Smooth muscle cell (in vitro differentiated cells): ENCODE measurements around the gene PLCH1. TPM values are rescaled to one million over a fixed set of nuclear protein-coding genes. Genes with fewer than 3 reads are reported as not detected.
"Not testable (repeated sequence)": the region's sequence is repeated elsewhere in the genome, so short reads cannot be mapped to it uniquely, and the experiment has no call there.

Experiments
- DNase-seq: peaks from one replicate; lab custom pipeline; 2025; ENCODE audit not compliant: unreplicated experiment; lab: John Stamatoyannopoulos, UW
- H2AFZ ChIP-seq: fragments of 200-600 bp; sonication (generic); 2 replicates; pipeline ENCODE4 v1.6.0; 2016; ENCODE audit warnings: antibody characterized with exemption, low read depth, mild to moderate bottlenecking
- H3F3A ChIP-seq: fragments of 200-600 bp; sonication (generic); 2 replicates; pipeline ENCODE4 v1.6.0; 2017; ENCODE audit warnings: antibody characterized with exemption, low read depth
- H3K27ac ChIP-seq: fragments of 200-600 bp; sonication (generic); 2 replicates; pipeline ENCODE4 v1.5.1; 2016; ENCODE audit warnings: low read depth, mild to moderate bottlenecking
- H3K27me3 ChIP-seq: fragments of 200-600 bp; sonication (generic); 2 replicates; pipeline ENCODE4 v1.6.1; 2016; ENCODE audit warnings: low read depth, mild to moderate bottlenecking
- H3K36me3 ChIP-seq: fragments of 200-600 bp; sonication (generic); 2 replicates; pipeline ENCODE4 v1.5.1; 2016; ENCODE audit warnings: low read depth
- H3K4me1 ChIP-seq: fragments of 200-600 bp; sonication (generic); 2 replicates; pipeline ENCODE4 v1.5.1; 2016; ENCODE audit warnings: low read depth
- H3K4me2 ChIP-seq: fragments of 200-600 bp; sonication (generic); 2 replicates; pipeline ENCODE4 v1.6.0; 2016; ENCODE audit warnings: mild to moderate bottlenecking
- H3K4me3 ChIP-seq: fragments of 200-600 bp; sonication (generic); 2 replicates; pipeline ENCODE4 v1.5.1; 2016; ENCODE audit warnings: mild to moderate bottlenecking
- H3K79me2 ChIP-seq: fragments of 200-600 bp; sonication (generic); 2 replicates; pipeline ENCODE4 v1.6.0; 2016; ENCODE audit warnings: low read depth, mild to moderate bottlenecking
- H3K9ac ChIP-seq: fragments of 200-600 bp; sonication (generic); 2 replicates; pipeline ENCODE4 v1.6.0; 2016; ENCODE audit warnings: low read depth
- H3K9me3 ChIP-seq: fragments of 200-600 bp; sonication (generic); replicated peaks from 2 replicates; pipeline ENCODE4 v1.5.1; 2016; ENCODE audit warnings: low read depth
- H4K20me1 ChIP-seq: fragments of 200-600 bp; sonication (generic); 2 replicates; pipeline ENCODE4 v1.6.0; 2016; ENCODE audit warnings: low read depth
- CTCF ChIP-seq: fragments of 200-600 bp; sonication (generic); IDR thresholded peaks from 2 replicates; pipeline ENCODE4 v1.5.1; 2017; ENCODE audit warnings: borderline replicate concordance, mild to moderate bottlenecking, antibody characterized with exemption; ENCODE audit not compliant: insufficient read depth, poor library complexity, severe bottlenecking
- WGBS: methylation state at CpG from one replicate; pipeline ENCODE4 v1.1.7; 2016; ENCODE audit warnings: low lambda C conversion rate; 5-methylcytosine and 5-hydroxymethylcytosine counted together
- polyA plus RNA-seq: library from polyadenylated mRNA; unstranded; fragments of >200 nt; fragmentation: Nextera tagmentation; extraction: Ambion mirVana; gene quantifications from 2 replicates; pipeline ENCODE4 v1.2.1, GENCODE V29; 2016
- total RNA-seq: library from RNA; depleted of rRNA; stranded (reverse); fragments of >200 nt; gene quantifications from 2 replicates; pipeline ENCODE4 v1.2.3, GENCODE V29; 2014

PLCH1 gene
- total and polyA plus RNA-seq, 2 experiments from 2014 or later = 0.36 TPM; not detected in 1

- Histone ChIP-seq H4K20me1 (no peaks in the 10 kb centered on the region), H3K27ac (no peak overlapping the region), H3F3A (peaks cover 16% of the 10 kb centered on the region), H3K4me2 (no peak overlapping the region), H3K4me3 (no peak overlapping the region), H2AFZ (no peak overlapping the region), H3K36me3 (no peaks in the 10 kb centered on the region), H3K9ac (no peak overlapping the region), H3K4me1 (peaks cover 14% of the 10 kb centered on the region), H3K9me3 (no peaks in the 10 kb centered on the region), H3K79me2 (no peaks in the 10 kb centered on the region), H3K27me3 (peaks cover 27% of the 10 kb centered on the region)
- 74% methylated on average over 7 of the region's 7 CpGs for WGBS
- DNase-seq = no peak
- no peak for TF ChIP-seq CTCF
These were observed 113.4 kb downstream of the PLCH1 start for GRCh38 chr3:155631323-155632019.

GRCh38 chr3:155629556-155629955 is 115.3 kb downstream of the PLCH1 start:
- Histone ChIP-seq H3K36me3 (no peaks in the 10 kb centered on the region), H3K79me2 (no peaks in the 10 kb centered on the region), H3F3A (peaks cover 16% of the 10 kb centered on the region), H4K20me1 (no peaks in the 10 kb centered on the region), H3K27me3 (peaks cover 15% of the 10 kb centered on the region), H2AFZ (peak overlapping the region; percentile 35), H3K4me1 (peaks cover 14% of the 10 kb centered on the region), H3K27ac (no peak overlapping the region), H3K9ac (no peak overlapping the region), H3K4me3 (no peak overlapping the region), H3K4me2 (peak overlapping the region; percentile 69), H3K9me3 (no peaks in the 10 kb centered on the region)
- 27% methylated on average over 5 of the region's 5 CpGs for WGBS
- TF ChIP-seq CTCF = no peak
- DNase-seq = no peak

- 8% methylated on average over 4 of the region's 4 CpGs for WGBS
These were observed 115.8 kb downstream of the PLCH1 start for GRCh38 chr3:155629056-155629455.

GRCh38 chr3:155622647-155623046 is 122.2 kb downstream of the PLCH1 start:
- H3K36me3 ChIP-seq, H3K9me3 ChIP-seq, H3F3A ChIP-seq, H3K27ac ChIP-seq, H4K20me1 ChIP-seq, H2AFZ ChIP-seq, H3K4me3 ChIP-seq, H3K9ac ChIP-seq, H3K27me3 ChIP-seq, H3K4me2 ChIP-seq, DNase-seq, H3K79me2 ChIP-seq: not testable (repeated sequence)
- WGBS = 93% methylated on average over 3 of the region's 3 CpGs
- H3K4me1 ChIP-seq = peaks cover 15% of the 10 kb centered on the region

More at GRCh38 chr3:155629056-155629455, 115.8 kb downstream of the PLCH1 start:
- TF ChIP-seq CTCF = no peak
- peak overlapping the region; percentile 69 for H3K4me2 ChIP-seq
- peaks cover 14% of the 10 kb centered on the region for H3K4me1 ChIP-seq
- no peaks in the 10 kb centered on the region for H4K20me1 ChIP-seq
- H3K4me3 ChIP-seq = no peak overlapping the region
- H3K36me3 ChIP-seq = no peaks in the 10 kb centered on the region
- peaks cover 10% of the 10 kb centered on the region for H3K27me3 ChIP-seq
- peak overlapping the region; percentile 33 for H3K27ac ChIP-seq
- peaks cover 16% of the 10 kb centered on the region for H3F3A ChIP-seq
- peak overlapping the region; percentile 14 for H2AFZ ChIP-seq
- H3K9me3 ChIP-seq = no peaks in the 10 kb centered on the region
- no peak for DNase-seq
- H3K79me2 ChIP-seq = no peaks in the 10 kb centered on the region
- H3K9ac ChIP-seq = no peak overlapping the region

GRCh38 chr3:155620552-155620951 is 124.3 kb downstream of the PLCH1 start:
- not testable (repeated sequence) for H2AFZ ChIP-seq, H3K9ac ChIP-seq, H3K27me3 ChIP-seq, H4K20me1 ChIP-seq, H3K36me3 ChIP-seq, H3K79me2 ChIP-seq, DNase-seq, H3F3A ChIP-seq, H3K4me3 ChIP-seq, H3K27ac ChIP-seq, H3K9me3 ChIP-seq, H3K4me2 ChIP-seq
- peaks cover 15% of the 10 kb centered on the region for H3K4me1 ChIP-seq
- WGBS = 85% methylated on average over 5 of the region's 5 CpGs
